Panc1 (cell line): Measurements from ENCODE around the gene ZNF782. TPM values are rescaled to one million over a fixed set of nuclear protein-coding genes. Genes with fewer than 3 reads are reported as not detected.
"Not testable (repeated sequence)": the region's sequence is repeated elsewhere in the genome, so short reads cannot be mapped to it uniquely, and the experiment has no call there.

Experiments used
- ATAC-seq: fragments of 200-7000 bp; cut with Tn5 transposase; 2 replicates; pipeline ENCODE4 v1.9.1; 2020; ENCODE audit warnings: mild to moderate bottlenecking, moderate library complexity
- BruUV-seq: library from RNA; stranded (reverse); fragments of 400-500 nt; replicated peaks from 2 replicates; lab custom pipeline; 2021; lab: Mats Ljungman, UMichigan
- CTCF ChIA-PET: fragments of 300-600 bp; sonication (Branson Sonifier 250); formaldehyde crosslinking; loops from one replicate; lab custom pipeline; 2022; ENCODE audit warnings: antibody characterized with exemption; lab: Charles Lee
- POLR2A ChIA-PET: fragments of 300-600 bp; sonication (Branson Sonifier 250); formaldehyde crosslinking; loops from one replicate; lab custom pipeline; 2022; ENCODE audit warnings: antibody characterized with exemption; lab: Charles Lee
- DNase-seq: peaks from one replicate; pipeline ENCODE4 v3.0.0-alpha.2; 2010; ENCODE audit warnings: low read depth, low spot score
- H3K27ac ChIP-seq: 2 replicates; pipeline ENCODE4 v1.5.1; 2011; ENCODE audit warnings: mild to moderate bottlenecking, low read length, inconsistent platforms
- H3K27me3 ChIP-seq: fragments of 200-500 bp; sonication (Bioruptor generic); 2 replicates; pipeline ENCODE4 v1.6.0; 2014; ENCODE audit warnings: low read length, inconsistent platforms; ENCODE audit not compliant: control insufficient read depth, insufficient read depth
- H3K36me3 ChIP-seq: fragments of 200-500 bp; sonication (Bioruptor generic); 2 replicates; pipeline ENCODE4 v1.5.1; 2014; ENCODE audit warnings: inconsistent platforms, mild to moderate bottlenecking, low read length, moderate library complexity; ENCODE audit not compliant: control insufficient read depth, insufficient read depth
- H3K4me1 ChIP-seq: 2 replicates; pipeline ENCODE4 v1.5.1; 2011; ENCODE audit warnings: inconsistent platforms, mild to moderate bottlenecking, low read length, moderate library complexity; ENCODE audit not compliant: control insufficient read depth, insufficient read depth
- H3K4me3 ChIP-seq, 2 experiments: 2 replicates each; pipeline ENCODE4 v1.5.1; 2011 to 2012; ENCODE audit warnings: low read depth in 2 of 2, low read length in 2 of 2, mild to moderate bottlenecking in 2 of 2, inconsistent platforms in 1 of 2, moderate library complexity in 1 of 2
- H3K9me3 ChIP-seq: fragments of 200-500 bp; sonication (Bioruptor generic); 2 replicates; pipeline ENCODE4 v1.5.1; 2014; ENCODE audit warnings: low read depth, mild to moderate bottlenecking, inconsistent platforms, low read length, moderate library complexity; ENCODE audit not compliant: control insufficient read depth, insufficient read depth
- POLR2AphosphoS5 ChIP-seq: IDR thresholded peaks from 2 replicates; pipeline ENCODE4 v1.6.1; 2012; ENCODE audit warnings: mild to moderate bottlenecking, low read depth, low read length, moderate library complexity
- SIN3A ChIP-seq: IDR thresholded peaks from 2 replicates; pipeline ENCODE4 v1.6.1; 2012; ENCODE audit warnings: low read depth, mild to moderate bottlenecking, low read length, moderate library complexity, borderline replicate concordance; ENCODE audit not compliant: insufficient read depth
- TCF7L2 ChIP-seq: IDR thresholded peaks from 2 replicates; pipeline ENCODE4 v1.6.1; 2011; ENCODE audit warnings: mild to moderate bottlenecking, low read depth, low read length, inconsistent platforms
- in situ Hi-C: cut with HindIII; loops from 2 replicates; pipeline ENCODE4 v1.10.0; 2016; ENCODE audit warnings: low sequenced_read_pairs, low pct_unique_long_range_greater_than_20kb
- intact Hi-C: fragments of 100-400 bp; cut with micrococcal nuclease; formaldehyde crosslinking; loops from one replicate; pipeline ENCODE4 v1.10.0; 2022; ENCODE audit not compliant: unreplicated experiment
- total RNA-seq: library from RNA; stranded (reverse); gene quantifications from one replicate; pipeline ENCODE4 v1.2.1, GENCODE V29; 2021; ENCODE audit not compliant: unreplicated experiment
- TF ChIP-seq, protein P1 (sequence below), 2 experiments: IDR thresholded peaks; 2 replicates each; pipeline ENCODE4 v1.6.1; 2011 to 2012; ENCODE audit warnings: low read depth in 2 of 2, control low read depth in 1 of 2, low read length in 1 of 2, mild to moderate bottlenecking in 1 of 2, moderate library complexity in 1 of 2; ENCODE audit not compliant: insufficient read depth in 1 of 2
- TF ChIP-seq, protein P2 (sequence below): fragments of 450-650 bp; IDR thresholded peaks from 2 replicates; pipeline ENCODE4 v1.5.1; 2017; ENCODE audit warnings: mild to moderate bottlenecking

The ZNF782 gene
- total RNA-seq, 1 experiment from 2014 or later: 3.3 TPM

DNA sequence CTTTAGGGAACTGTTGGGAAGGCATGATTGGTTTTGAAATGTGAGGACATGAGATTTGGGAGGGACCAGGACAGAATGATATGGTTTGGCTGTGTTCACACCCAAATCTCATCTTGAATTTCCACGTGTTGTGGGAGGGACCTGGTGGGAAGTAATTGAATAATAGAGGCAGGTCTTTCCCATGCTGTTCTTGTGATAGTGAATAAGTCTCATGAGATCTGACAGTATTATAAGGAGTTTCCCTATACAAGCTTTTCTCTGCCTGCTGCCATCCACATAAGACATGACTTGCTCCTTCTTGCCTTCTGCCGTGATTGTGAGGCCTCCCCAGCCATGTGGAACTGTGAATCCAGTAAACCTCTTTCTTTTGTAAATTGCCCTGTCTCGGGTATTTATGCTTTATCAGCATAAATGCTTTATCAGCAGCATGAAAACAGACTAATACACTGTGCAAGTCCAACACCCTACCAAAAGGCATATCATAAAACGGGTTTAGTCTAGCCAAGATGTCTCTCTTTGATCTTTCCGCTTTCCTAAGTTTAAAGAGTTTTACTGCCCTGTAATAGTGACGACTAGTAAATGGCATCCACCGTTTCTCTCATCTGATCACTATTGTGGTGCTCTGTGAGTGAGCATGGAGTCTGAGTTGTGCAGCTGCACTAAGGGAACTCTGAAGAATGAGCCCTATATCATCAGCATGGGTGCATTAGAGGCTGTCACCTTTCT is 12.9 kb upstream of the ZNF782 start:
- CTCF ChIA-PET: no interaction called here
- no peaks in the 10 kb centered on the region for H3K27me3 ChIP-seq
- no TSS peak for BruUV-seq
- H3K9me3 ChIP-seq: no peaks in the 10 kb centered on the region
- intact Hi-C loops (no loop called here), in situ Hi-C loops (no loop called here)
- POLR2A ChIA-PET: no interaction called here
- no peak for DNase-seq
- H3K4me1 ChIP-seq: no peaks in the 10 kb centered on the region
- H3K27ac ChIP-seq: no peak overlapping the region
- no peak for ATAC-seq
- H3K36me3 ChIP-seq: no peaks in the 10 kb centered on the region
- TF ChIP-seq POLR2AphosphoS5: no peak
- TF ChIP-seq, protein P1, sequence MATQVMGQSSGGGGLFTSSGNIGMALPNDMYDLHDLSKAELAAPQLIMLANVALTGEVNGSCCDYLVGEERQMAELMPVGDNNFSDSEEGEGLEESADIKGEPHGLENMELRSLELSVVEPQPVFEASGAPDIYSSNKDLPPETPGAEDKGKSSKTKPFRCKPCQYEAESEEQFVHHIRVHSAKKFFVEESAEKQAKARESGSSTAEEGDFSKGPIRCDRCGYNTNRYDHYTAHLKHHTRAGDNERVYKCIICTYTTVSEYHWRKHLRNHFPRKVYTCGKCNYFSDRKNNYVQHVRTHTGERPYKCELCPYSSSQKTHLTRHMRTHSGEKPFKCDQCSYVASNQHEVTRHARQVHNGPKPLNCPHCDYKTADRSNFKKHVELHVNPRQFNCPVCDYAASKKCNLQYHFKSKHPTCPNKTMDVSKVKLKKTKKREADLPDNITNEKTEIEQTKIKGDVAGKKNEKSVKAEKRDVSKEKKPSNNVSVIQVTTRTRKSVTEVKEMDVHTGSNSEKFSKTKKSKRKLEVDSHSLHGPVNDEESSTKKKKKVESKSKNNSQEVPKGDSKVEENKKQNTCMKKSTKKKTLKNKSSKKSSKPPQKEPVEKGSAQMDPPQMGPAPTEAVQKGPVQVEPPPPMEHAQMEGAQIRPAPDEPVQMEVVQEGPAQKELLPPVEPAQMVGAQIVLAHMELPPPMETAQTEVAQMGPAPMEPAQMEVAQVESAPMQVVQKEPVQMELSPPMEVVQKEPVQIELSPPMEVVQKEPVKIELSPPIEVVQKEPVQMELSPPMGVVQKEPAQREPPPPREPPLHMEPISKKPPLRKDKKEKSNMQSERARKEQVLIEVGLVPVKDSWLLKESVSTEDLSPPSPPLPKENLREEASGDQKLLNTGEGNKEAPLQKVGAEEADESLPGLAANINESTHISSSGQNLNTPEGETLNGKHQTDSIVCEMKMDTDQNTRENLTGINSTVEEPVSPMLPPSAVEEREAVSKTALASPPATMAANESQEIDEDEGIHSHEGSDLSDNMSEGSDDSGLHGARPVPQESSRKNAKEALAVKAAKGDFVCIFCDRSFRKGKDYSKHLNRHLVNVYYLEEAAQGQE (IDR thresholded peaks at IDR 0.05; ENCODE audit: insufficient read depth in 1 of 2, low read depth in 2 of 2, low read length in 1 of 2): no peak
- TF ChIP-seq, protein P2, sequence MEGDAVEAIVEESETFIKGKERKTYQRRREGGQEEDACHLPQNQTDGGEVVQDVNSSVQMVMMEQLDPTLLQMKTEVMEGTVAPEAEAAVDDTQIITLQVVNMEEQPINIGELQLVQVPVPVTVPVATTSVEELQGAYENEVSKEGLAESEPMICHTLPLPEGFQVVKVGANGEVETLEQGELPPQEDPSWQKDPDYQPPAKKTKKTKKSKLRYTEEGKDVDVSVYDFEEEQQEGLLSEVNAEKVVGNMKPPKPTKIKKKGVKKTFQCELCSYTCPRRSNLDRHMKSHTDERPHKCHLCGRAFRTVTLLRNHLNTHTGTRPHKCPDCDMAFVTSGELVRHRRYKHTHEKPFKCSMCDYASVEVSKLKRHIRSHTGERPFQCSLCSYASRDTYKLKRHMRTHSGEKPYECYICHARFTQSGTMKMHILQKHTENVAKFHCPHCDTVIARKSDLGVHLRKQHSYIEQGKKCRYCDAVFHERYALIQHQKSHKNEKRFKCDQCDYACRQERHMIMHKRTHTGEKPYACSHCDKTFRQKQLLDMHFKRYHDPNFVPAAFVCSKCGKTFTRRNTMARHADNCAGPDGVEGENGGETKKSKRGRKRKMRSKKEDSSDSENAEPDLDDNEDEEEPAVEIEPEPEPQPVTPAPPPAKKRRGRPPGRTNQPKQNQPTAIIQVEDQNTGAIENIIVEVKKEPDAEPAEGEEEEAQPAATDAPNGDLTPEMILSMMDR: no peak
- TF ChIP-seq SIN3A: no peak
- no peak for TF ChIP-seq TCF7L2
- H3K4me3 ChIP-seq: no peak overlapping the region

DNA sequence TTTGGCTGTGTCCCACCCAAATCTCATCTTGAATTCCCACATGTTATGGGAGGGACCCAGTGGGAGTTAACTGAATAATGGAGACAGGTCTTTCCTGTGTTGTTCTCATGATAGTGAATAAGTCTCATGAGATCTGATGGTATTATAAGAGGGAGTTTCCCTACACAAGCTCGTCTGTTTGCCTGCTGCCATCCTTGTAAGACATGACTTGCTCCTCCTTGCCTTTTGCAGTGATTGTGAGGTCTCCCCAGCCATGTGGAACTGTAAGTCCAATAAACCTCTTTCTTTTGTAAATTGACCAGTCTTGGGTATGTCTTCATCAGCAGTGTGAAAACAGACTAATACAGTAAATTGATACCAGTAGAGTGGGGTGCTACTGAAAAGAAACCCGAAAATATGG is 10.9 kb upstream of the ZNF782 start:
- H3K4me1 ChIP-seq, H3K36me3 ChIP-seq, intact Hi-C loops, CTCF ChIA-PET, H3K27ac ChIP-seq, in situ Hi-C loops, POLR2A ChIA-PET, H3K27me3 ChIP-seq, H3K9me3 ChIP-seq, DNase-seq, ATAC-seq, H3K4me3 ChIP-seq, BruUV-seq: not testable (repeated sequence)

DNA sequence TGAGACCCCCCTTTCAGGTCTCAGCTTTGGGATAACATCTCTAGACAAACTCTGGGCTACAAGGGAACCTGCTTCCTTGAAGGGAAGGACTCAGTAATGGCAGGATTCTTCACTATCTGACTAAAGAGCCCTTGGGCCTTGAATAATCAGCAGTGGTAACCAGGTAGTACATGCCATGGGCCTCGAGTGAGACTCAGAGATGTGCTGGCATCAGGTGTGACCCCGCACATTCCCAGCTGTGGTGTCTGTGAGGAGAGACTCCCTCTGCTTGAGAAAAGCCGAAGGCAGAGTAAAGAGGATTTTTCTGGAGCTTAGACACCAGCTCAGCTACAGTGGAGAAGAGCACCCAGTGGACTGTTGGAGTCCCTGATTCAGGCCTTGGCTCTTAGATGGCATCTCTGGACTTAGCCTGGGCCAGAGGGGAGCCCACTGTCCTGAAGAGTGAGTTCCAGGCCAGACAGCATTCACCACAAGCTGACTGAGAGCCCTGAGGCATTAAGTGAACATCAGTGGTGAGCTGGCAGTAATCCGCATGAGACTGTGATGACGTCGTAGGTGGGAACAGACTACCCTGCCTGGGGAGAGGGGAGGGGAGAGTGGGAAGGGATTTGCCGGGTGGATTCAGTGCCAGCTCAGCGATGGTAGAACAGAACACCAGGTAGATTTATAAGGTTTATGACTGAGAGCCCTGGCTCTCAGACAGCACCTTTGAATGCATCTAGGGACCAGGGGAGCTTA is 5.3 kb upstream of the ZNF782 start:
- intact Hi-C loops (loop anchor here (5.0 kb wide), 1 partner anchor 538 kb away; no protein-coding TSS in a partner anchor), in situ Hi-C loops (no loop called here)
- no peaks in the 10 kb centered on the region for H3K9me3 ChIP-seq
- no peak overlapping the region for H3K4me3 ChIP-seq
- H3K27ac ChIP-seq: no peak overlapping the region
- ChIA-PET CTCF (interaction anchor here (0.6 kb wide), 1 partner anchor 361 kb away, joined by 3 read pairs; no protein-coding TSS in a partner anchor), POLR2A (no interaction called here)
- no peaks in the 10 kb centered on the region for H3K4me1 ChIP-seq
- DNase-seq (no peak), ATAC-seq (no peak)
- BruUV-seq: no TSS peak
- TF ChIP-seq, protein P1 (IDR thresholded peaks at IDR 0.05; ENCODE audit: insufficient read depth in 1 of 2, low read depth in 2 of 2, low read length in 1 of 2): no peak
- TF ChIP-seq SIN3A (no peak), POLR2AphosphoS5 (no peak), TCF7L2 (no peak)
- TF ChIP-seq, protein P2: no peak
- H3K27me3 ChIP-seq: no peaks in the 10 kb centered on the region
- H3K36me3 ChIP-seq: no peaks in the 10 kb centered on the region
